C4-2B (cell line): ENCODE measurements around the gene BRD3.
A peak's percentile ranks its signal among the peaks of the same experiment; 100 is the strongest.
"Not testable (repeated sequence)": the region's sequence is repeated elsewhere in the genome, so short reads cannot be mapped to it uniquely, and the experiment has no call there.

Experiments used
- H3K27ac ChIP-seq: fragments of 450-650 bp; 2 replicates; pipeline ENCODE4 v1.5.1; 2017
- CTCF ChIP-seq: fragments of 450-650 bp; conservative IDR thresholded peaks from 2 replicates; pipeline ENCODE4 v1.5.1; 2017; ENCODE audit warnings: mild to moderate bottlenecking
- ZFX ChIP-seq: fragments of 450-650 bp; IDR thresholded peaks from 2 replicates; pipeline ENCODE4 v1.6.1; 2017

BRD3 gene

DNA sequence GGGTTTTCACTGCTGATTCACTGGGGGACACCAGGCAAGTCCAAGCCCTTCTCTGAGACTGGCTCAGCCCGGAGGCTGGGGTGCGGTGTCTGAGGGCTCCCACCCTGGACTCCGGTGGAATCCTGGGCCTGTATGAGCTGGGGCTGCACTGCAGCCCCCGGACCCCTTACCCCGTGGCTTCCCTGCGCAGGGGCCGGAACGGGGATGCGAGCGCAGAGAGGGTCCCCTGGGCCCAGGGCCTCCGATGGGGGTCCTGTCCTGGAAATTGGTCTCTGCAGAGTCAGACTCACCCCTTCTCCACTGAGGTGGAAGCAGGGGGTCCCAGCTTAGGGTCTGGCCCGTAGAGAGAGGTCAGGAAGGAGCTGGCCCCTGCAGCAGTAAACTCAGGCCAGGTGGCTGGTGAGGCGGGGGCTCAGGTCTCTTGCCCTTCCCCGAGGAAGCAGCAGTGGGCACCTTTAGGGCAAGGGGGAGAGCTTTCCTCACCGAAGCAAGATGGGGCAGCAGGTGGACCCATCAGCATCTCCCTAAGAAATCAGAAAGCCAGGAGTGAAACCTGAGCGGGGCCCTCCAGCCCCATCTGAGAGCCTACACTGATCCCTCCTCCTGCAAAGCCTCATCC is 74.1 kb downstream of the BRD3 start:
- peak overlapping the region; percentile 85 for H3K27ac ChIP-seq

GRCh38 chr9:133992780-133993634 is 74.8 kb downstream of the BRD3 start:
- TF ChIP-seq CTCF = peak; percentile 78
- no peak for TF ChIP-seq ZFX
- H3K27ac ChIP-seq = peak overlapping the region; percentile 85

More for the DNA sequence above, 74.1 kb downstream of the BRD3 start:
- TF ChIP-seq CTCF (no peak), ZFX (no peak)

- peak within 1 kb of the TSS; percentile 85 for H3K27ac ChIP-seq
- TF ChIP-seq ZFX = peak; percentile 54; the same call in 1 of the 2 replicates
- TF ChIP-seq CTCF = no peak
Measured at GRCh38 chr9:133991964-133992779, 75.7 kb downstream of the BRD3 start, which contains the start of gene VAV2. Gene VAV2 (minus strand): TSS chr9:133992324. CDS start chr9:133992278, 46 bp downstream.

- H3K27ac ChIP-seq = peak overlapping the region; percentile 85
- TF ChIP-seq CTCF (no peak), ZFX (peak; percentile 65; the same call in 1 of the 2 replicates)
Measured at GRCh38 chr9:133991214-133991921, 76.5 kb downstream of the BRD3 start.

DNA sequence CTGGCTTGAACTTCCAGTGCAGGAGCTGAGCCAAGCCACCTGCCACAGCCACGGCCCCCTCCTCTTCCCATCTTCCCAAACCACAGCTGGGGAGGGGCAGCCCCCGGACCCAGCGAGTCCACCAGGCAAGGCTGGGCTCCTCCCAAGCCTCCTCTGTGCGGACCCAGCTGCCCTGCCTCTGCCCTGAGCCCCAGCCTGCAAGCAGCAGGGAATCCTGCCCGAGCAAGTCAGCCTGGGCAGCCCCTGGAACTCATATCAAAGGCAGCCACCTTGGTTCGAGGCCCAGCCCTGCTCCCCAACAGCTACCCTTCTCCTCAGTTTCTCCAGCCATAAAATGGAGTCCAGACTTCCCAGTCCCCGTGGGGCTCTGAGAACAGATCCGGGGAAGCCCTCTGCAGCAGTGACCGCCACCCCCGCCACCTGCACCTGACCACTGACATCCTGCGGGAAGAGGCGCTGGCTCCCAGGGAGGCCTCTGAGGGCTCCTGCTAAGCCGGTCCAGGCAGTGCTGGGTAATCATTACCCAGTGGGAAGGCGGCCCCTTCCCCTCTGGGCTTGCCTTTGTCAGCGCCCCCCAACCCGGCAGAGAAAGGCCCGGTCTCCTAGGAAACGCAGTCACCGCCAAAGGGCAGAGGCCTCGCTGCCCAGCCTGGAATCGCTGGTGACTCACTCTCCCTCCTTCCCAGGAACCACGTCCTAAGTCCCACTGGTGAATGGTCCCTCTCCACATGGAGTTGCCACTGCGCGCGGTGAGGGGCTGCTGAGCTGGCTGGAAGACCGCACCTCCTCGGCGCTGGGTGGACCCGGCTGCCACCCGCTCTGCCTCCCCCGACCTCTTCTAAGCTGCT is 77.2 kb downstream of the BRD3 start:
- peak overlapping the region; percentile 85 for H3K27ac ChIP-seq
- no peak for TF ChIP-seq ZFX
- no peak for TF ChIP-seq CTCF

GRCh38 chr9:133989625-133990365 is 78.0 kb downstream of the BRD3 start:
- no peak overlapping the region; the same call in 1 of the 2 replicates for H3K27ac ChIP-seq
- TF ChIP-seq ZFX (no peak), CTCF (no peak)

GRCh38 chr9:133988771-133989170 is 79.1 kb downstream of the BRD3 start:
- H3K27ac ChIP-seq = not testable (repeated sequence)
